Measurements from ENCODE around the gene ARHGAP42. TPM values are rescaled to one million over a fixed set of nuclear protein-coding genes. Genes with fewer than 3 reads are reported as not detected.

ARHGAP42 gene
- total and polyA plus RNA-seq, 8 donors = 17.1 to 45.2 (median 36.2) TPM

DNA sequence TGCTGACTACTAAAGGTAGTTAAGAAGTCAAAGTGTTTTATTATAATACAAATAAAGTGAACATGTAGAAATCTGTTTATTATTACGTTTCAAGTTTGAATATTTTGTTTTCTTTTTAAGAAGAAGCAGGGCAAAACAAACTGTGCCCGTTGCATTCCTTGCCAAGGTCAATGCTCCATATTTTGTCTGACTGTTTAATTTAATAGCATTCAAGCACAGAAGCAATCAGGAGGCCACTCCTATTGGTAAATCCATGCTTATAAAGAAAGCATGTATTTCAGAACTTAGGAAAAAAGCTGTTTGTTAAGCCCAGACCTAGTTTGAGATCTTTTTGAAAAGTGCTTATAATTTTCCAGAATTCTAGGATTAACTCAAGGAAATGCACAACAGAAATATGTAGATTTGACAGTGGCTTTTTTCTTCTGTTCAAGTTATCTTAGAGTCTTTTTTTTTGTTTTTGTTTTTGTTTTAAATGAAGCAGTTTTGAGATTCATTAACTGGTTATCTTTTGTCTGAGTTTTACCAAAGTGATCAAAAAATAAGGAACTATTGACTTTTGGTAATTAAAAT is 51.7 kb downstream of the ARHGAP42 start:
- DNase-seq (no peak), ATAC-seq (no peak)
- Histone ChIP-seq H3K4me1 (peaks cover 7 to 22% of the 10 kb centered on the region in 2 donors), H3K36me3 (no peaks in the 10 kb centered on the region), H3K27me3 (no peaks in the 10 kb centered on the region), H3K27ac (peak overlapping the region in 1 of 2 donors; percentile 4), H3K4me3 (no peak overlapping the region), H3K9me3 (no peaks in the 10 kb centered on the region)
- intact Hi-C loops (cut with DNase I) = no loop called here
- TF ChIP-seq, protein P1, sequence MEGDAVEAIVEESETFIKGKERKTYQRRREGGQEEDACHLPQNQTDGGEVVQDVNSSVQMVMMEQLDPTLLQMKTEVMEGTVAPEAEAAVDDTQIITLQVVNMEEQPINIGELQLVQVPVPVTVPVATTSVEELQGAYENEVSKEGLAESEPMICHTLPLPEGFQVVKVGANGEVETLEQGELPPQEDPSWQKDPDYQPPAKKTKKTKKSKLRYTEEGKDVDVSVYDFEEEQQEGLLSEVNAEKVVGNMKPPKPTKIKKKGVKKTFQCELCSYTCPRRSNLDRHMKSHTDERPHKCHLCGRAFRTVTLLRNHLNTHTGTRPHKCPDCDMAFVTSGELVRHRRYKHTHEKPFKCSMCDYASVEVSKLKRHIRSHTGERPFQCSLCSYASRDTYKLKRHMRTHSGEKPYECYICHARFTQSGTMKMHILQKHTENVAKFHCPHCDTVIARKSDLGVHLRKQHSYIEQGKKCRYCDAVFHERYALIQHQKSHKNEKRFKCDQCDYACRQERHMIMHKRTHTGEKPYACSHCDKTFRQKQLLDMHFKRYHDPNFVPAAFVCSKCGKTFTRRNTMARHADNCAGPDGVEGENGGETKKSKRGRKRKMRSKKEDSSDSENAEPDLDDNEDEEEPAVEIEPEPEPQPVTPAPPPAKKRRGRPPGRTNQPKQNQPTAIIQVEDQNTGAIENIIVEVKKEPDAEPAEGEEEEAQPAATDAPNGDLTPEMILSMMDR (IDR thresholded peaks at IDR 0.05) = no peak

DNA sequence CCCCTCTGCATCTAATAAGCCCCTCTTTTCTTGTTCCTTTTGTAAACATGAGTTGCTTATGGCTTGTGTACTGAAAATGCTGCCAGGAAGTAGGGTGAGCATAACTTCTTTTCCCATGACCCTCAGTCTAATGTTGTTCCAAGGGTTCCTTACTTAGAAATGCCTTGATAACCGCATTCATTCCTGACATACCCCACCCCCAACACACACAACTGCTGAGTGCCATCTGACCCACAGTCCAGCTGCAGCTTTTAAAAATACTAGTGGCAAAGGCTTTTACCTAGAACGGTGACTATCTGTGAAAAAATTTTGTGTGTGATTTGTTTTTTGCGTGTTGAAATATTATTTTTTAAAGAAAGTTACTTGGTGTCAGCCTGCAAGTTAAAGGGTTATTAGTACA is 52.6 kb downstream of the ARHGAP42 start:
- Histone ChIP-seq H3K27me3 (no peaks in the 10 kb centered on the region), H3K36me3 (no peaks in the 10 kb centered on the region), H3K9me3 (no peaks in the 10 kb centered on the region), H3K4me3 (no peak overlapping the region), H3K4me1 (peaks cover 7 to 22% of the 10 kb centered on the region in 2 donors), H3K27ac (peak overlapping the region; percentile 4 to 28)
- peak; percentile 93 for ATAC-seq
- DNase-seq = peak in 2 of 4 donors; percentile 27 to 43
- TF ChIP-seq, protein P1 (IDR thresholded peaks at IDR 0.05) = no peak
- intact Hi-C loops (cut with DNase I) = no loop called here

DNA sequence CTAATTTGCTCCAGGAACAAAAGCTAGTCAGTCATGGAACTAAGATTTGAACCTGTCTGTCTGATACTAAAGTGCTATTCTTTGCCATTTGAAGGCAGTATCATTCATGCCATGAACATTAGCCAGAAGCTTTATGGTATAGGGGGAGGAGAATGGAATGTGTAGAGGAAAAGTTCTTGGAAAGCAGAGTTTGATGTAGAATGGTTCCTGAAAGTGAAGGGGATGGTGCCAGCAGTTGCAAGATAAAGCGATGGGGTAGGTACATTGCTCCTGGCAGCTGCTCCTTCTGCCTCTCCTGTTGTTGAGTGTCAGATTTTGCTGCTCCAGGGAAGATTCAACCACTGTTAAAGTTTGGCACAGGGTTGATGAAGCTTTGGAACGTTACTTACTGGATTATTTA is 53.4 kb downstream of the ARHGAP42 start:
- TF ChIP-seq, protein P1 (IDR thresholded peaks at IDR 0.05) = no peak
- Histone ChIP-seq H3K27me3 (no peaks in the 10 kb centered on the region), H3K4me3 (no peak overlapping the region), H3K27ac (peak overlapping the region in 1 of 2 donors; percentile 28), H3K9me3 (no peaks in the 10 kb centered on the region), H3K4me1 (peaks cover 7 to 22% of the 10 kb centered on the region in 2 donors), H3K36me3 (no peaks in the 10 kb centered on the region)
- DNase-seq (no peak), ATAC-seq (peak; percentile 53)
- intact Hi-C loops (cut with DNase I) = no loop called here

DNA sequence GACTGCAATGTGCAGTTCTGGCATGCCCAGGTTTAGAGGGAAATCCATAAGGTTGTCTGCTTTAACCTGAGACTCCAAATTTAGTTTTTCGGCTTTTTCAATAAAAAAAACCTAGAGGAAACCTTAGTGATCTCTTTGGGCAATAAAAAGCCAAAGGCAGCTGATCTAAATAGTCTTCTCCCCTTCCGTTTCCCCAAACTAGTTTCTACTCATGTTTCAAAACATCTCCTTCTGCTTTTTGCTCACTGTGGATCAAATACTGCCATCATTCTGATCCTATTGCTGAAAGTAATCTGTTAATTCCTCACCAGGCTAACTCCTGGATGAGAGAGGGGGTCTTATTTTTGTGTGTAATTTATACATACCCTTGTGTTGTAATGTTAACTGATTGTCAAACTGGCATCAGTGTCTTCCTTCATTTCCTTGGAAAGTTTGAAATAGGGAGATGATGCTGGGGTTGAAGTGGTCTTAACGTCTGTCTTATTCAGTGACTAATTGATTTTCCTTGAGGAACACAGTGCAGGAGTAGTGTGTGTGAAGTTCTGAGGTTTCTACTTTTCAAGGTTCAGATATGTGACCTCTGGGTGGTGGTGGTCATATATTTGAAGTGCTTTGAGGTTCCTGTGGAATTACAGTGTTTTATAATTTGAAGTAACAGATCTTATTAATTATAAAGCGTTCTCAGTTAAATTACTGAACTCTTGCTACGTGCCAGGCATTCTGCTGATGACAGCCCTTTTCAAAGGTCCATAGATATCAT is 55.0 kb downstream of the ARHGAP42 start:
- ATAC-seq (no peak), DNase-seq (no peak)
- Histone ChIP-seq H3K27me3 (no peaks in the 10 kb centered on the region), H3K4me1 (peaks cover 7 to 22% of the 10 kb centered on the region in 2 donors), H3K9me3 (no peaks in the 10 kb centered on the region), H3K4me3 (no peak overlapping the region), H3K27ac (no peak overlapping the region), H3K36me3 (no peaks in the 10 kb centered on the region)
- intact Hi-C loops (cut with DNase I) = no loop called here
- TF ChIP-seq, protein P1 (IDR thresholded peaks at IDR 0.05) = no peak

DNA sequence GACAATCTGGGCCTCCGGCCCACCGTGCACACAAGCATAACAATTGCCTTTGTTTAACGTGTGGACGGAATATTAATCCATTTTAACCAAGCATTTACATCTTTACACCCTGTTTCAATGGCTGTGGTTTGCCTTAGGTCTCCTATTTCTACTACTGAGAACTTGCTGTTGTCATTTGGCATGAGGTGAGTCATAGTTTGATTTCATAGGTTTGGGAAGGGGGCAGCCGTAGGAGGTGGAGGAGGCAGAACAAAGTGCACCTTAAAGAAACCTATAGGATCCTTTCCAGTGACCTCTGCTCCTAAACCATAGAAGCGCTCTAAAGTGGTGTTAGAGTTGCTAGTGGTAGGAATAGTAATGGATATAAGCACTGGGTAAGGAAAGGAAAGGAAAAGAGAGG is 59.4 kb downstream of the ARHGAP42 start:
- ATAC-seq = no peak
- intact Hi-C loops (cut with DNase I) = no loop called here

More for the DNA sequence above, 59.4 kb downstream of the ARHGAP42 start:
- peaks cover 0 to 22% of the 10 kb centered on the region in 2 donors for H3K9me3 ChIP-seq
- TF ChIP-seq, protein P1 (IDR thresholded peaks at IDR 0.05) = no peak
- no peak overlapping the region for H3K4me3 ChIP-seq
- H3K27me3 ChIP-seq = no peaks in the 10 kb centered on the region
- no peak overlapping the region for H3K27ac ChIP-seq
- peaks cover 0 to 8% of the 10 kb centered on the region in 2 donors for H3K4me1 ChIP-seq
- H3K36me3 ChIP-seq = no peaks in the 10 kb centered on the region
- DNase-seq = no peak

Data from left lung (tissue), 10 donors.